GM18861 (cell line): Measurements from ENCODE around the gene MYO1F.
"Not testable (repeated sequence)": the region's sequence is repeated elsewhere in the genome, so short reads cannot be mapped to it uniquely, and the experiment has no call there.

ENCODE experiments used
- ATAC-seq: cut with Tn5 transposase; IDR thresholded peaks from one replicate; pipeline ENCODE4 v1.9.1; 2021; ENCODE audit not compliant: unreplicated experiment

The MYO1F gene

GRCh38 chr19:8600816-8601215 lies 23.6 kb upstream of the MYO1F start:
- no peak for ATAC-seq

DNA sequence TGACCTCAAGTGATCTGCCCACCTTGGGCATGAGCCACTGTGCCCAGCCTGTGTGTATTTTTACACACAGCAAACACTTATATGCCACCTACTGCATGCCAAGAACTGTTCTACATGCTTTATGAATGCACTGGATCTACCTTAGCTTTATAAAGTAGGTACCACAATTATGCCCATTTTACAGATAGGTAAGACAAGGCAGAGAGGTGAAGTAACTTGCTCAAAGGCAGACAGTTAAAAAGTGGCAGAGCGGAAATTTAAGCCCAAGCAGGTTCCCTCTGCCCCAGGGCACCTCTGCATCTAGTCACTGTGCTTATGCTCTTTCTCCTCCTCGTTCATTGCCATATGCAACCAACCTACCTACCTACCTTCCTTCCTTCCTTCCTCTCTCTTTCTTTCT lies 22.8 kb upstream of the MYO1F start:
- no peak for ATAC-seq

DNA sequence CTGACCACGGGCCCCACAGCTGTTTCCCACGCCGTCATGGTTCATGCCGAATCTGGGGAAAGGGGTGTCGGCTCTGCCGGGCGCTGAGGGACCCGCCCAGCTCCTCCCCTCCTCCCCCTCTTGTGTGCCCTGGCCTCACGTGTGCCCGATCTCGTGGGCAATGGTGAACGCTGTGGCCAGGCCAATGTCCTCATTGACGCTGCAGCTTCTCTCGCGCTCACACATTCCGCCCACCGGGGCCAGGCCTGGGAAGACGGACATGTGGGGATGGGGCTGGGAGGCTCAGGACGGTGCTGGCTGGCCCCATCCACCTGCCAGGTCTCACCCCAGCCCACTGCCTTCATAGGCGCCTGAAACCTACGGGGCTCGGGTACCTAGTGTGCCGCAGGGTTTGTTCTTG lies 18.9 kb upstream of the MYO1F start:
- ATAC-seq, result no peak

DNA sequence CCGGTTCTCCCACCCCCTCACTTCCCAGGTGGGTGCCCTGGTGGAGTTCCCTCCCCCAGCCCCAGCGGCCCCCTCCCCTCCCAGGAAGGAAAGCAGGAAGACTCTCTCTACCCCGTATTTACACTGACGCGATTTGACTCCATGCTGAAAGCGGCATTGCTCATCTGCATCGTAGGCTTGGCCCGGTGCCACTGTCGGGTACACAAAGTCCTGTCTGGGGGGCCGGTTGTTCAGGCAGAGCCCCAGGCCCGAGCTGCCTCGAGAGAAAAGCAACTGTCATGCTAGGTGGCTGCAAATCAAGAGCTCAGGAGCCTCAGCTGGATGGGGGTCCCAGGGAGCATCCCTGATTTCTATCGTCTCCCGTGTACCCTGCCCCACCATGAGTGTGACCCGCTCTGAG lies 18.4 kb upstream of the MYO1F start:
- ATAC-seq, result no peak

GRCh38 chr19:8593931-8594330 lies 16.7 kb upstream of the MYO1F start:
- no peak for ATAC-seq

DNA sequence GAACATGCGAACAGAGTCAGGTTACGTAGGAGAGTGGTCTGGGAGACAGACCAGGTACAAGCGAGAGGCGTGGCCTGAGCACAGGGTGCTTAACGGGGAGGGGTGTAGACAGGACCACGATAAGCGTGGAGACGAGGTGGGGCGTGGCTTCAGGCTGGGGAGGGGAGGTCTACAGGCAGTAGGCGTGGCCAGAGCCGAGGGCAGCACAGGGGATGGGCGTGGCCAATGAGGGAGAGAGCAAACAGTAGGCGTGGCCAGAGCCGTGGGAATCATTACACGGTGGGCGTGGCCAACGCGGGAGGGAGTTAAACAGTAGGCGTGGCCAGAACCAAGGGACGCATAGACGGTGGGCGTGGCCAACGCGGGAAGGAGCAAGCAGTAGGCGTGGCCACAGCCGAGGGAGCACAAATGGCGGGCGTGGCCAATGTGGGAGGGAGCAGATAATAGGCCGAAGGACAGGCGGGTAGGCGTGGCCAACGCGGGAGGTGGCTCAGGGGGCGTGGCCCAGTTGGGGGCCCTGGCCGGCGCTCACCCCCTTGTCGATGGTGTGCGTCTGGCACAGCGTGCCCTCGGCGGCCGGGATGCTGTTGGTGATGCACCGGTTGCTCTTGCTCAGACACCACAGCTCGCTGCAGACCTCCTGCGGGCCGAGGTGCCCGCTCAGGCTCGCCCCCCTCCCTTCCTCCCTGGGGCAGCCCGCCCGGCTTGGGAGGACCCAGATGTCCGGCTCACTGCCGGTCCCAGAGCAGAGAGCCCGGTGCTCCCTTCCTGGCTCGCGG lies 15.2 kb upstream of the MYO1F start:
- ATAC-seq, result no peak

DNA sequence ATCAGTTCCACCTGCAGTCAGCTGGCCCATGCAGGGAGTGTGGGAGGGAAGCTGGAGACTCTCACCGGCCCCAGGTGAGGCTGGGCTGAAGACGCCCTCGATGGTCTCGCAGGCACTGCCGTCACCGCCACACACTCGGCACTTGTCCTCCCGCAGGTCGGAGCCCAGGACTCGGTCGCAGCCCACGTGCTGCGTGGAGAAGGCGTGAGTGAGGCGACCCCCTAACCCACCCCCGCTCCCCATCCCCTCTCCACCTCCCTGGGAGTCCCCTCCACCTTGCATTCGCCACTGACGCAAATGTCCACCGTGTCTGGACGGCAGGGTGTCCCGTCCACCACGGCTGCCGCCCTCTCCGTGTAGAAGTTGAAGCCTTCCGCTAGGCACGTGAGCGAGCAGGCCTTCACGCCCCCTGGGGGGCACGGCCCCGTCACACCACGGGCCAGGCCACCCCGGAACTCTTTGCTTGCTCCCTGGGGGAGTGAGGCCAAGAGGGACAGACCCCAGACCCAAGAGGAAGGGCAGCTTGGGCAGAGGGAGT lies 12.0 kb upstream of the MYO1F start:
- ATAC-seq, result no peak

DNA sequence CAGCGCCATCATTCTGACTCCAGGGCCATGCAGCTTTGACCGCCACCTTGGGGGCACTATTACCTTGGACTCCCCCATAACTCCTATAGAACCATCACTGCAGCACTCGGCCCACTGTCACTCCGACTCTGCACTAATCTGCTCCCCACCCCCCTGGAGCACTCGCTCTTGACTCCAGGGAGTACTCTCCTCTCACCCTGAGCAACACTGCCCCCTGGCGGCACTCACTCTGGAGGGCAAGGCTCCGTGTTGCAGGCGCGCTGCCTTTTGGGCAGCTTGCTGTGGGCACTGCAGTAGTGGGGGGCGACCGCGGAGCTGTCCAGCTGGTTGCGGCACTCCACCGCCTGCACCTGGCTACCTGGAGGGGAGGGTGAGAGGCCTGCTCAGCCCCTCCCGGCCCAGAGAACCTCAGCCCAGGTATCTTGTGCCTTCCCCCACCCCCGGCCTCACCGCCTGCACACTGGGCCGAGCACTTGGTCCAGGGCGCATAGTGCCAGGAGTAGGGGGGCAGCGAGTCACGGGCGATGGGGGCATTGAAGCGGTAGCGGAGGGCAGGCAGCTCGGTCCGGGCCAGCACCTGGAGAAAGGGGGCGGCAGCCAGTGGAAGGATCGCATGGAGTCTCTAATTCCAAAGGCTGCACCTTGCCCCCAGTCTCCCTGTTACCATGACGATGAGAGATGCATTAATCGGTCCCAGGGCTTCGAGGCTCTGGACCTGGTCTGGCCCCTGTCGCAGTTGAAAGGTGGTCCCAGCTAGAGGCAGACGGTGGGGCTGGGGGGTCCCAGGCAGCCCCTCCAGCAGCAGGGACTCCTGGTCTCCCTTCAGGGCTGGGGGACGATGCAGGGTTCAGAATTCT lies 8.9 kb upstream of the MYO1F start:
- ATAC-seq, result no peak

DNA sequence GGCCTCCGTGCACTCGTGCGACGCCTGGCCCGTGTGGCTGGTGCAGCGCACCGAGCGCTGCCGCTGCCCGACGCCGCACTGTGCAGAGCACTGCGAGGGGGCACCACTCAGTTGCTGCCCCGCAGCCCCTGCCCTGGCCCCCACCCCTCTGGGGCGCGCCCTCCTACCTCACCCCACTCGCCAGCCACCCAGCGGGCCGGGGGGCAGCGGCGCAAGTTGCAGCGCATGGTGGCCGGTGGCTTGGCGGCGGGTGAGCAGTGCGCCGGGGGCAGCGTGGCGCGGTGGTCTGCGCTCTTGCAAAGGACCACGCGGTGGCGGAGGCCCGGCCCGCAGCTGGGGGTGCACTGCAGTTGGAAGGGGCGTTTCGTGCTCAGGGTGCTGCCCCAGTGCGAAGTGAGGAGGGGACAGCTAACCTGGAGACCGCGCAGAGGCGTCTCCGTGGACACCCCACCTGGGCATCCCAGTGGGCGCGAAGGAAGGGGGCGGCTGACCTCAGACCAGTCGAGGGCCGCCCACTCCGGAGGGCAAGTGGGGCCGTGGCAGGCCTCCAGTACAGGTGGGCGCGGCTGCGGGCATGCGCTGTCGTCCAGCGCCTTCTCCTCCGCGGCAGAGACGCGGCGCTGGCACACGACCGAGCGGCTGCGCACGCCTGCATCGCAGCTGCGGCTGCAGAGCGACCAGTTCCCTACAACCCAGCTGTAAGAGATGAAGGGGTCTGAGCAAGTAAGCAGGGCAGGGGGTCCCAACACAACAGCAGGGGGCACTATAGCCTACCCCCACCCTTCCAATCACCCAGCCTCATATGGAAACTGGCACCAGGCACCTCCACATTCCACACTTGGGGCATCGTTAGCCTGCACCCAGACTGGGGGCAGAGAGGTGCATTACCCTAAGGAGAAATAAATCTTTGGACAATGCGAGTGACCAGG lies 8.0 kb upstream of the MYO1F start:
- ATAC-seq, result no peak

DNA sequence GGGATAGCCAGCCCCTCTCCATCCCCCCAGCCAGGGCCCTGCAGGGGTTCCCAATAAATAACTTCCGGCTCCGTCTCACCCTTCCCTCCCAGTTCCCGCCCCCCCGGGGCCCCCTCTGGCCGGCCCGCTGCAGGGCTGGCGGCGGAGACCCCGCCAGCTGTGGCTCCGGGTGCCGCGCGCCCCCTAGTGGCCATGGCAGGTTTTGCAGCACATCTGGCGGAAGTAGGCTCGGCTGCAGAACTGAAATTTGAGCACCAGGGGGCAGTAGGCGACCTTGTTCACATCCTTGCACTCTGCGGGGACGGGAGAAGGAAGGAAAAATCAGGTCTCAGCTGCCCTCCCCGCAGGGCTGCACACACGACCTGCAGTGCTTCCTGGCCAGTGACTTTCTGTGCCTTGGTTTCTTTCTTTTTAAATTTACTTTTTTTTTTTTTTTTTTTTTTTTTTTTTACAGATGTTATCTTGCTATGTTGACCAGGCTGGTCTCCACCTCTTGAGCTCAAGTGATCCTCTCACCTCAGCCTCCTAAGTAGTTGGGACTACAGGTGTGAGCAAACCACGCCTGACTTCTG lies 3.6 kb upstream of the MYO1F start:
- no peak for ATAC-seq

DNA sequence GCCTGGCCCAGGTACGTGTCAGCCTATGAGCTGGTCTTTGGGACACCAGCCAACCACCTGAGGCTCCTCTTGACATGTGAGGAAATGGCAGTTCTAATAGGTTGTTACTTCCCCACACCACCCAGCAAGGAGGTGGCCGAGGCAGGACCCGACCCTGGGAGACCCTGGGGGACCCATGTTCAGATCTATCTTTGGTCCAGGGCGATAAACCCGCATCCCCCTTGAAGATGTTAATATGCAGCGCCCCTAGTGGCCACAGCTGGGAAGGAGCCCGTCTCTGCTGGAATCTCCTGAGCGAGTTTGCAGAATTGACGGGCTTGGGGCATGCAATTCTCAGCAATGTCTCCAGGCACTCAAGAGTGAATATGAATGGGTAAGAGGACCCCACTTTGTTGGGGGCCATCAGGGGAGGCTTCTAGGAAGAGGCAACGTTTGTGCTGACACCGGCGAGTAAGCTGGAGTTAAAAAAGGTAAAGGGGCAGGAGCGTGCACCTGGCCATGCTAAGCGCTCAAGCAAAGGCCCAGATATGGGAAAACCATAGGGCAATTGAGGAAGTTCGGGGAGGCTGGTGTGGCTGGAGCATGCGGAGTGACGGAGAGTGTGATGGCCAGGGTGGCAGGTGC lies 1.5 kb upstream of the MYO1F start:
- ATAC-seq, result no peak

DNA sequence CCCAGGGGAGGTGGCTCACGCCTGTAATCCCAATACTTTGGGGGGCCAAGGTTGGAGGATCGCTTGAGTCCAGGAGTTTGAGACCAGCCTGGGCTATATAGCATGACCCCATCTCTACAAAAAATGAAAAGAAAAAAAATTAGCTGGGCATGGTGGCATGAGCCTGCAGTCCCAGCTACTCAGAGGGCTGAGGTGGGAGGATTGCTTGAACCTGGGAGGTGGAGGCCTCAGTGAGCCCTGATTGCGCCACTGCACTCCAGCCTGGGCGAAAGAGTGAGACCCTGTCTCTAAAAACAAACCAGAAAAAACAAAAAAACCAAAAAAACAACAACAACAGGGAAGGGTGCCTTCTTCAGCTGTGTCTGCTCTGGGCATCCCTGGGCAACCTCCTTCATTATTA lies 499 bp upstream of the MYO1F start:
- no peak for ATAC-seq

DNA sequence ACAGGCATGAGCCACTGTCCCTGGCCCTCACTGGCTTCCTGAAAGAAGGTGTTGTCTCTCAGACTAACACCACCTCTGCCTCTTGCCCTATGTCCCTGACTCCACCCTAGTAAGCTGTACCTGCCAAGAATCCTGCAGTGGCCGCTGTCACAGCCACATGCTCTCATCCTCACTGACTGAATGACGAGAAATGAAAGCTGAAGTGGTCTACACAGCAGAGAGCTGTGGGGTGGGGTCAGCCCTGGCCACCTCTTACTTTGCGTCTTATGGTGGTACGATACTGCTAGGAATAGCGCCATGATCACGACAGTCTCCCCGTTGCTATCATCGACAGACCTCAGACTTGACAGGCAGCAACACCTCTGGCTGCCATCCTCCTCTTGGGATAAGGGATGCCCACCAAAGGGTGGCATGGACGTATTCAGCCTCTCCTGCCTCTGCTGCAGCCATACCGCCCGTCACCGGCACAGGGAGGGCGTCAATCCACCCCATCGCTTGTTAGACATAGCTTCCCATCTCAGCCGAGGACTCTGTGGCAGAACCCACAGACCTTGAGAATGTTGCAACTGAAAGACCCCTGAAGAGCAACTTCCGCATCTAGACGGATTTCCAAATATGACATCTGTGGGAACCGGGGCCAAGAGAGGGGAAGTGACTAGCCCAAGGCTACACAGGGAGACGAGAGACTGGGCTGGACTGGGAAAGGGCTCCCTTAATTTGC lies 809 bp downstream of the MYO1F start:
- no peak for ATAC-seq

DNA sequence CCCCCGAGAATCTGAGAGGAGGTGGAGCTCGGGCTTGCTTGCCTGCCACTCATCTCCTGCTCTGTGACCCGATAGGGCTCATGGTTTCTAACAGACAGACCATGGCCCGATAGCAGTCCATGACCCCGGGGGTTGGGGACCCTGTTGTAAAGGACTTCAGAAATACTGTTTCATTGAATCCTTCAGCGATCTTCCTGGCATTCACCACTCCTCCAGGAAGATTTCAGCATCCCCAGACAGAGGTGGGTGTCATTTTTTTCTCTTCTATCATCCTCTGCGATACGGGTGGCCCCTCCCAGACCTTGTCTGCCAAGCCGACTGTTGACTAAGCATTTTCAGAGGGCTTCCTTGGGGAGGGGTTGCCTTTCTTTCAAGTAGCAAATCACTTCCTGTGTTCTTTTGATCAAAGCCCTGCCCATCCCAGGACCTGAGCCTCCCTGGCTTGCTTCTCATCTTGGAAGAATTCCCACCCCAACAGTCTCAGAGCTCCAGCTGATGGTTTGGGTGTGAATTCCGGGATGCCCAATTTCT lies 1.7 kb downstream of the MYO1F start:
- no peak for ATAC-seq

DNA sequence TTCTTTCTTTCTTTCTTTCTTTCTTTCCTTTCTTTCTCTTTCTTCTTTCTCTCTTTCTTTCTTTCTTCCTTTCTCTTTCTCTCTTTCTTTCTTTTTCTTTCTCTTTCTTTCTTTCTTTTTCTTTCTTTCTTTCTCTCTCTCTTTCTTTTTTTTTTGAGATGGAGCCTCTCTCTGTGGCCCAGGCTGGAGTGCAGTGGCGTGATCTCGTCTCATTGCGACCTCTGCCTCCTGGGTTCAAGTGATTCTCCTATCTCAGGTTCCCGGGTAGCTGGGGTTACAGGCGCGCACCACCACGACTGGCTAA lies 2.7 kb downstream of the MYO1F start:
- ATAC-seq, result not testable (repeated sequence)

DNA sequence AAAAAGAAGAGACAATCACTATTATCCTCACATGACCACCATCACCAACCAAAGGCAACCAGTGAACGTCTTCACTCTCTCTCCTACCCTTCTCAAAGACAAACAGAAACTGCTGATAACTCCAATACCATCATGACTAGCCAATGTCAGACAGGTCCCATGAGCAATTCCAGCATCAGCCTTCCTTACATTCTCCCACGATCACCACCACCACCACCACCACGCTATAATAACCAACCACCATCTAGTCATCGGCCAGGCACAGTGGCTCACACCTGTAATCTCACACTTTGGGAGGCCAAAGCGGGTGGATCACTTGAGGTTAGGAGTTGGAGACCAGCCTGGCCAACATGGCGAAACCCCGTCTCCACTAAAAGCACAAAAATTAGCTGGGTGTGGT lies 3.9 kb downstream of the MYO1F start:
- ATAC-seq, result no peak

GRCh38 chr19:8571006-8571411 lies 6.2 kb downstream of the MYO1F start:
- ATAC-seq, result no peak

DNA sequence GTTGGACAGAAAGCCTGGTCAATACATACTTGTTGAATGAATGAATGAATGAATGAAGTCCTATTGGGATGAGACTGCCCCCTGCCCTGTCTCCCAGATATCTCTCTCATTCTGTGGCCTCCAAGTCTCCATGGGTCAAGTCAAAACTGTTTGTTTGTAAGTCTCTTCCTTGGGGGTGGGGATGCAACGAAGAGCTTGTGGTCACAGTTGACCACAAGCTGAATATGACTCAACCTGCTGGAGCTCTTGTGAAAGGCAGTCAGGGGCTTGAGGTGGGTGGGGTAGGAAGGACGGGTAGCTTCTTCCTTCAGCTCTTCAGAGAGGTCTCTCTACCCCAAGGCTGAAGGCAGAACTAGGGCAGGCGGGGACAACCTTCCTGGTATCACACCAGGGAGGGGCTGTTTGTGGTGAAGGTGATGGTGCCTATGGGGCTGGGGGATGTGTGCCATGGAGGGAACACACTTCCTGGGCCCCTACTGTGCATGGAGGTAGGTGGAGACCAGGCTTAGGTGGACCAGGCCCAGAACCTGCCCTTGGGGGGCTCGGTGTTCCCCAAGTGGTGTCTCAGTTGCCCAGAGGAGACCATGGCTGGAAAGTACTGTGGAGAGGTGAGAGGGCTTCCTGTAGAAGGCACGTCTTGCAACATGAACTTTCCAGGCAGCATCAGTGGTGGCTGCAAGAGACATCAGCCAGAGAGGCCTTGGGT lies 8.0 kb downstream of the MYO1F start:
- ATAC-seq, result no peak
